Breast epithelium (tissue), 3 donors: ENCODE data around the gene POLR2E.

Source experiments
- POLR2A ChIP-seq: fragments of 450-650 bp; IDR thresholded peaks from one replicate; pipeline ENCODE4 v1.6.1; 2016; ENCODE audit warnings: antibody characterized with exemption, mild to moderate bottlenecking, moderate library complexity
- POLR2AphosphoS5 ChIP-seq, 3 donors: sonication (generic); formaldehyde crosslinking; IDR thresholded peaks; one replicate each; pipeline ENCODE4 v1.6.1; 2017; ENCODE audit warnings: antibody characterized with exemption in 3 of 3
- TF ChIP-seq, protein P1 (sequence below), 3 donors: fragments of 450-650 bp; IDR thresholded peaks; one replicate each; pipeline ENCODE4 v1.5.1; 2016 to 2017; ENCODE audit warnings: antibody characterized with exemption in 3 of 3, mild to moderate bottlenecking in 3 of 3, moderate library complexity in 3 of 3

DNA sequence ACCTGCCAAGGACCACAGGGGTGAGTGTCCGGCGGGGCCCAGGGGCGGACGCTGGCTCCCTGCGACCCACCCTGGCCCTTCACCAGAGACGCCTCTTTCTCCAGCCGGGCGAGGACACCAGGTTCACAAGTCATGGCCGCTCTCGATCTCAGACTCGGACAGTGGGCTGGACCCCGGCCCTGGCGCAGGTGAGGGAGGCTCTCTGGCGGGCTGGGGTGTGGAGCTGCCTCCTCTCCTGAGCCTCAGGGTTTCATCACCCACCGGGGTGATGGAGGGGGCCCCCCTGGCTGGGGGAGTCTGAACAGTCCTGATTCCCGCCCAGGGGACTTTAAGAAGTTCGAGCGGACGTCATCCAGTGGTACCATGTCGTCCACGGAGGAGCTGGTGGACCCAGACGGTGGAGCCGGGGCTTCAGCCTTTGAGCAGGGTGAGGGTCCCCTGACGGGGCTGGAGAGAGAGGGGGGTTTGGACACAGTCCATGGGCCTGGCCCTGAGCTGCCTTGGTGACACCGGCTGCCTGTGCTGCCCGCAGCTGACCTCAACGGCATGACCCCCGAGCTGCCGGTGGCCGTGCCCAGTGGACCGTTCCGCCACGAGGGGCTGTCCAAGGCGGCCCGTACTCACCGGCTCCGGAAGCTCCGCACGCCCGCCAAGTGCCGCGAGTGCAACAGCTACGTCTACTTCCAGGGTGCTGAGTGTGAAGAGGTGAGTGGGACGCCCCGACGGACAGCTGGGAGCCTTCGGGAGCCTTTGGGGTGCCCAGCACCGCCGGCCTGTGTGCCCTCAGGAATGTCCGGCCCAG lies 14.6 kb downstream of the POLR2E start:
- TF ChIP-seq, protein P1, sequence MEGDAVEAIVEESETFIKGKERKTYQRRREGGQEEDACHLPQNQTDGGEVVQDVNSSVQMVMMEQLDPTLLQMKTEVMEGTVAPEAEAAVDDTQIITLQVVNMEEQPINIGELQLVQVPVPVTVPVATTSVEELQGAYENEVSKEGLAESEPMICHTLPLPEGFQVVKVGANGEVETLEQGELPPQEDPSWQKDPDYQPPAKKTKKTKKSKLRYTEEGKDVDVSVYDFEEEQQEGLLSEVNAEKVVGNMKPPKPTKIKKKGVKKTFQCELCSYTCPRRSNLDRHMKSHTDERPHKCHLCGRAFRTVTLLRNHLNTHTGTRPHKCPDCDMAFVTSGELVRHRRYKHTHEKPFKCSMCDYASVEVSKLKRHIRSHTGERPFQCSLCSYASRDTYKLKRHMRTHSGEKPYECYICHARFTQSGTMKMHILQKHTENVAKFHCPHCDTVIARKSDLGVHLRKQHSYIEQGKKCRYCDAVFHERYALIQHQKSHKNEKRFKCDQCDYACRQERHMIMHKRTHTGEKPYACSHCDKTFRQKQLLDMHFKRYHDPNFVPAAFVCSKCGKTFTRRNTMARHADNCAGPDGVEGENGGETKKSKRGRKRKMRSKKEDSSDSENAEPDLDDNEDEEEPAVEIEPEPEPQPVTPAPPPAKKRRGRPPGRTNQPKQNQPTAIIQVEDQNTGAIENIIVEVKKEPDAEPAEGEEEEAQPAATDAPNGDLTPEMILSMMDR (IDR thresholded peaks at IDR 0.05), result no peak
- no peak for TF ChIP-seq POLR2A
- TF ChIP-seq POLR2AphosphoS5 (IDR thresholded peaks at IDR 0.05), result no peak
